HEK293 (cell line): ENCODE results near the gene FRMD3.

Source experiments
- CTCF ChIA-PET: fragments of 350-600 bp; formaldehyde crosslinking; extraction: SDS; loops from one replicate; lab custom pipeline; 2021; ENCODE audit warnings: antibody characterized with exemption; lab: Yijun Ruan, JAX
- POLR2A ChIA-PET: fragments of 300-600 bp; formaldehyde crosslinking; extraction: SDS; loops from one replicate; lab custom pipeline; 2020; ENCODE audit warnings: antibody characterized with exemption, inconsistent platforms; lab: Yijun Ruan, JAX
- H3K27ac ChIP-seq: fragments of 200-500 bp; sonication (Bioruptor generic); 2 replicates; pipeline ENCODE4 v1.5.1; 2014; ENCODE audit warnings: low read depth, low read length, control low read depth, inconsistent platforms; ENCODE audit errors: extremely low read depth
- H3K36me3 ChIP-seq, 2 experiments: fragments of 200-500 bp in 1 of 2; sonication (Bioruptor generic) in 1 of 2; 1 replicate in 1 of 2; 2 replicates in 1 of 2; pipeline ENCODE4 v1.5.1; 2014 to 2017; ENCODE audit warnings: inconsistent platforms in 2 of 2, low read length in 2 of 2; ENCODE audit not compliant: control insufficient read depth in 2 of 2, insufficient read depth in 1 of 2
- H3K4me1 ChIP-seq: fragments of 200-500 bp; sonication (Bioruptor generic); 2 replicates; pipeline ENCODE4 v1.5.1; 2014; ENCODE audit warnings: mild to moderate bottlenecking, low read length, inconsistent platforms; ENCODE audit not compliant: control insufficient read depth, insufficient read depth
- H3K4me3 ChIP-seq: 2 replicates; pipeline ENCODE4 v1.5.1; 2011; ENCODE audit warnings: low read depth, mild to moderate bottlenecking, control low read depth, low read length, moderate library complexity
- H3K9me3 ChIP-seq: fragments of 200-500 bp; sonication (Bioruptor generic); 2 replicates; pipeline ENCODE4 v1.5.1; 2014; ENCODE audit warnings: low read depth, low read length, inconsistent platforms; ENCODE audit not compliant: control insufficient read depth, insufficient read depth
- PRDM2 ChIP-seq: fragments of 450-650 bp; formaldehyde crosslinking; IDR thresholded peaks from 2 replicates; pipeline ENCODE4 v1.5.1; 2016; ENCODE audit warnings: missing biosample characterization, missing genetic modification characterization, borderline replicate concordance
- RBAK ChIP-seq: fragments of 450-650 bp; formaldehyde crosslinking; IDR thresholded peaks from 2 replicates; pipeline ENCODE4 v1.5.1; 2016; ENCODE audit warnings: missing biosample characterization, missing genetic modification characterization
- SP2 ChIP-seq: fragments of 450-650 bp; formaldehyde crosslinking; IDR thresholded peaks from 2 replicates; pipeline ENCODE4 v1.5.1; 2016; ENCODE audit warnings: missing biosample characterization, missing genetic modification characterization
- ZBTB26 ChIP-seq: fragments of 450-650 bp; formaldehyde crosslinking; optimal IDR thresholded peaks from 2 replicates; pipeline ENCODE3; 2016; ENCODE audit warnings: missing biosample characterization, mild to moderate bottlenecking, missing genetic modification characterization
- ZBTB6 ChIP-seq: fragments of 450-650 bp; formaldehyde crosslinking; IDR thresholded peaks from 2 replicates; pipeline ENCODE4 v1.5.1; 2017; ENCODE audit warnings: missing biosample characterization, missing genetic modification characterization
- ZFP41 ChIP-seq: fragments of 450-650 bp; formaldehyde crosslinking; IDR thresholded peaks from 2 replicates; pipeline ENCODE4 v1.5.1; 2016; ENCODE audit warnings: missing biosample characterization, missing genetic modification characterization, borderline replicate concordance
- ZFP69B ChIP-seq: fragments of 450-650 bp; formaldehyde crosslinking; IDR thresholded peaks from 2 replicates; pipeline ENCODE4 v1.5.1; 2016; ENCODE audit warnings: missing biosample characterization, missing genetic modification characterization
- ZNF19 ChIP-seq: fragments of 450-650 bp; formaldehyde crosslinking; IDR thresholded peaks from 2 replicates; pipeline ENCODE4; 2016; ENCODE audit warnings: missing biosample characterization, missing genetic modification characterization, low read depth
- ZNF211 ChIP-seq: fragments of 450-650 bp; formaldehyde crosslinking; IDR thresholded peaks from 2 replicates; pipeline ENCODE4 v1.5.1; 2016; ENCODE audit warnings: low read depth, missing biosample characterization, missing genetic modification characterization
- ZNF274 ChIP-seq, 2 experiments: fragments of 200-500 bp in 1 of 2; fragments of 450-650 bp in 1 of 2; sonication (Bioruptor generic) in 1 of 2; formaldehyde crosslinking in 1 of 2; IDR thresholded peaks; 2 replicates each; pipeline versions ENCODE4 v1.5.1 to v1.6.1; 2014 to 2016; ENCODE audit warnings: borderline replicate concordance in 1 of 2, inconsistent platforms in 1 of 2, low read length in 1 of 2, missing biosample characterization in 1 of 2, missing genetic modification characterization in 1 of 2
- ZNF394 ChIP-seq: fragments of 450-650 bp; formaldehyde crosslinking; IDR thresholded peaks from 2 replicates; pipeline ENCODE4 v1.5.1; 2016; ENCODE audit warnings: missing biosample characterization, missing genetic modification characterization, mild to moderate bottlenecking, moderate library complexity, borderline replicate concordance
- ZNF449 ChIP-seq: fragments of 450-650 bp; formaldehyde crosslinking; IDR thresholded peaks from 2 replicates; pipeline ENCODE4 v1.5.1; 2017; ENCODE audit warnings: missing biosample characterization, mild to moderate bottlenecking, missing genetic modification characterization, moderate library complexity
- ZNF610 ChIP-seq: fragments of 450-650 bp; formaldehyde crosslinking; IDR thresholded peaks from 2 replicates; pipeline ENCODE4 v1.5.1; 2016; ENCODE audit warnings: missing biosample characterization, missing genetic modification characterization, borderline replicate concordance
- ZNF624 ChIP-seq: fragments of 450-650 bp; formaldehyde crosslinking; IDR thresholded peaks from 2 replicates; pipeline ENCODE4 v1.5.1; 2017; ENCODE audit warnings: missing biosample characterization, missing genetic modification characterization
- ZNF658 ChIP-seq: fragments of 450-650 bp; formaldehyde crosslinking; IDR thresholded peaks from 2 replicates; pipeline ENCODE4; 2016; ENCODE audit warnings: missing biosample characterization, missing genetic modification characterization
- TF ChIP-seq, protein P1 (sequence below): fragments of 450-650 bp; formaldehyde crosslinking; IDR thresholded peaks from 2 replicates; pipeline ENCODE4 v1.5.1; 2016; ENCODE audit warnings: missing biosample characterization, missing genetic modification characterization
- TF ChIP-seq, protein P2 (sequence below): fragments of 450-650 bp; formaldehyde crosslinking; IDR thresholded peaks from 2 replicates; pipeline ENCODE4 v1.5.1; 2017; ENCODE audit warnings: missing biosample characterization, missing genetic modification characterization
- TF ChIP-seq, protein P3 (sequence below): fragments of 450-650 bp; formaldehyde crosslinking; IDR thresholded peaks from 2 replicates; pipeline ENCODE4 v1.5.0; 2017; ENCODE audit warnings: missing biosample characterization, missing genetic modification characterization, borderline replicate concordance

FRMD3 gene

GRCh38 chr9:83435301-83435700 is 102.9 kb downstream of the FRMD3 start (continued):
- TF ChIP-seq ZBTB6 (tag by site-specific recombination) (no peak), ZNF211 (tag by site-specific recombination) (no peak), ZNF610 (tag by site-specific recombination) (no peak)

GRCh38 chr9:83434254-83434653 is 103.9 kb downstream of the FRMD3 start:
- Histone ChIP-seq H3K9me3 (no peaks in the 10 kb centered on the region), H3K4me3 (no peak overlapping the region), H3K4me1 (no peaks in the 10 kb centered on the region), H3K36me3 (no peaks in the 10 kb centered on the region), H3K27ac (no peak overlapping the region)
- CTCF ChIA-PET: no interaction called here
- POLR2A ChIA-PET: no interaction called here
- TF ChIP-seq ZNF211 (tag by site-specific recombination) (no peak), ZNF19 (tag by site-specific recombination) (no peak), PRDM2 (tag by site-specific recombination) (no peak), ZFP41 (tag by site-specific recombination) (no peak), ZBTB26 (tag by site-specific recombination) (no peak), ZNF274 (IDR thresholded peaks at IDR 0.05; ENCODE audit: low read length) (no peak), ZNF274 (tag by site-specific recombination; IDR thresholded peaks at IDR 0.05; ENCODE audit: borderline replicate concordance) (no peak), SP2 (tag by site-specific recombination) (no peak), RBAK (tag by site-specific recombination) (no peak), ZNF394 (tag by site-specific recombination) (no peak), ZNF449 (tag by site-specific recombination) (no peak), ZFP69B (no peak), ZNF624 (no peak), ZNF658 (tag by site-specific recombination) (no peak)
- TF ChIP-seq, protein P1, sequence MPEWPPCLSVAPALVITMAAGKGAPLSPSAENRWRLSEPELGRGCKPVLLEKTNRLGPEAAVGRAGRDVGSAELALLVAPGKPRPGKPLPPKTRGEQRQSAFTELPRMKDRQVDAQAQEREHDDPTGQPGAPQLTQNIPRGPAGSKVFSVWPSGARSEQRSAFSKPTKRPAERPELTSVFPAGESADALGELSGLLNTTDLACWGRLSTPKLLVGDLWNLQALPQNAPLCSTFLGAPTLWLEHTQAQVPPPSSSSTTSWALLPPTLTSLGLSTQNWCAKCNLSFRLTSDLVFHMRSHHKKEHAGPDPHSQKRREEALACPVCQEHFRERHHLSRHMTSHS: no peak
- TF ChIP-seq, protein P2, sequence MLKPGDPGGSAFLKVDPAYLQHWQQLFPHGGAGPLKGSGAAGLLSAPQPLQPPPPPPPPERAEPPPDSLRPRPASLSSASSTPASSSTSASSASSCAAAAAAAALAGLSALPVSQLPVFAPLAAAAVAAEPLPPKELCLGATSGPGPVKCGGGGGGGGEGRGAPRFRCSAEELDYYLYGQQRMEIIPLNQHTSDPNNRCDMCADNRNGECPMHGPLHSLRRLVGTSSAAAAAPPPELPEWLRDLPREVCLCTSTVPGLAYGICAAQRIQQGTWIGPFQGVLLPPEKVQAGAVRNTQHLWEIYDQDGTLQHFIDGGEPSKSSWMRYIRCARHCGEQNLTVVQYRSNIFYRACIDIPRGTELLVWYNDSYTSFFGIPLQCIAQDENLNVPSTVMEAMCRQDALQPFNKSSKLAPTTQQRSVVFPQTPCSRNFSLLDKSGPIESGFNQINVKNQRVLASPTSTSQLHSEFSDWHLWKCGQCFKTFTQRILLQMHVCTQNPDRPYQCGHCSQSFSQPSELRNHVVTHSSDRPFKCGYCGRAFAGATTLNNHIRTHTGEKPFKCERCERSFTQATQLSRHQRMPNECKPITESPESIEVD (tag by site-specific recombination): no peak
- TF ChIP-seq, protein P3, sequence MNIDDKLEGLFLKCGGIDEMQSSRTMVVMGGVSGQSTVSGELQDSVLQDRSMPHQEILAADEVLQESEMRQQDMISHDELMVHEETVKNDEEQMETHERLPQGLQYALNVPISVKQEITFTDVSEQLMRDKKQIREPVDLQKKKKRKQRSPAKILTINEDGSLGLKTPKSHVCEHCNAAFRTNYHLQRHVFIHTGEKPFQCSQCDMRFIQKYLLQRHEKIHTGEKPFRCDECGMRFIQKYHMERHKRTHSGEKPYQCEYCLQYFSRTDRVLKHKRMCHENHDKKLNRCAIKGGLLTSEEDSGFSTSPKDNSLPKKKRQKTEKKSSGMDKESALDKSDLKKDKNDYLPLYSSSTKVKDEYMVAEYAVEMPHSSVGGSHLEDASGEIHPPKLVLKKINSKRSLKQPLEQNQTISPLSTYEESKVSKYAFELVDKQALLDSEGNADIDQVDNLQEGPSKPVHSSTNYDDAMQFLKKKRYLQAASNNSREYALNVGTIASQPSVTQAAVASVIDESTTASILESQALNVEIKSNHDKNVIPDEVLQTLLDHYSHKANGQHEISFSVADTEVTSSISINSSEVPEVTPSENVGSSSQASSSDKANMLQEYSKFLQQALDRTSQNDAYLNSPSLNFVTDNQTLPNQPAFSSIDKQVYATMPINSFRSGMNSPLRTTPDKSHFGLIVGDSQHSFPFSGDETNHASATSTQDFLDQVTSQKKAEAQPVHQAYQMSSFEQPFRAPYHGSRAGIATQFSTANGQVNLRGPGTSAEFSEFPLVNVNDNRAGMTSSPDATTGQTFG: no peak
